K562 (cell line): ENCODE measurements around the gene RAD1. TPM values are rescaled to one million over a fixed set of nuclear protein-coding genes. Genes with fewer than 3 reads are reported as not detected.

ENCODE experiments used
- ARID2 ChIP-seq: fragments of 450-650 bp; IDR thresholded peaks from 2 replicates; pipeline ENCODE4 v1.6.1; 2017; ENCODE audit warnings: antibody characterized with exemption, mild to moderate bottlenecking
- ASH1L ChIP-seq: fragments of 450-650 bp; IDR thresholded peaks from 2 replicates; pipeline ENCODE4 v1.6.1; 2018; ENCODE audit warnings: borderline replicate concordance, mild to moderate bottlenecking, low read depth; ENCODE audit not compliant: partially characterized antibody
- EP400 ChIP-seq: fragments of 450-650 bp; IDR thresholded peaks from 2 replicates; pipeline ENCODE4 v1.6.1; 2017; ENCODE audit warnings: antibody characterized with exemption, mild to moderate bottlenecking, moderate library complexity
- ESRRB ChIP-seq: fragments of 250-450 bp; sonication (Bioruptor Pico); IDR thresholded peaks from 2 replicates; pipeline ENCODE4 v1.5.0; 2020; ENCODE audit warnings: mild to moderate bottlenecking, moderate library complexity, borderline replicate concordance
- ILF3 ChIP-seq: fragments of 450-650 bp; IDR thresholded peaks from 2 replicates; pipeline ENCODE4 v1.6.1; 2018; ENCODE audit warnings: antibody characterized with exemption, mild to moderate bottlenecking, moderate library complexity, borderline replicate concordance
- KAT8 ChIP-seq: fragments of 450-650 bp; IDR thresholded peaks from 2 replicates; pipeline ENCODE4 v1.6.1; 2016; ENCODE audit warnings: low read depth, mild to moderate bottlenecking
- MCM7 ChIP-seq, 2 experiments: fragments of 450-650 bp; IDR thresholded peaks; 2 replicates each; pipeline ENCODE4 v1.6.1; 2016 to 2018
- MTA1 ChIP-seq: fragments of 450-650 bp; IDR thresholded peaks from 2 replicates; pipeline ENCODE4 v1.6.1; 2017; ENCODE audit warnings: borderline replicate concordance
- NFIC ChIP-seq: fragments of 450-650 bp; IDR thresholded peaks from 2 replicates; pipeline ENCODE4 v1.6.1; 2017; ENCODE audit warnings: mild to moderate bottlenecking, inconsistent platforms
- PML ChIP-seq: IDR thresholded peaks from 2 replicates; pipeline ENCODE4 v1.6.1; 2012; ENCODE audit warnings: low read length, inconsistent platforms
- RBM17 ChIP-seq: fragments of 200-400 bp; formaldehyde crosslinking; IDR thresholded peaks from 2 replicates; pipeline ENCODE4 v1.6.1; 2017; ENCODE audit warnings: low read depth, mild to moderate bottlenecking, low read length, borderline replicate concordance
- RBM22 ChIP-seq: fragments of 200-400 bp; formaldehyde crosslinking; IDR thresholded peaks from 2 replicates; pipeline ENCODE4 v1.6.1; 2018; ENCODE audit warnings: low read length, low read depth; ENCODE audit not compliant: poor library complexity, severe bottlenecking
- RUNX1 ChIP-seq: sonication (generic); IDR thresholded peaks from 2 replicates; pipeline ENCODE4 v1.6.1; 2016; ENCODE audit warnings: antibody characterized with exemption, low read depth
- SMARCA5 ChIP-seq: fragments of 450-650 bp; IDR thresholded peaks from 2 replicates; pipeline ENCODE4 v1.6.1; 2016
- SRSF1 ChIP-seq: fragments of 200-400 bp; formaldehyde crosslinking; IDR thresholded peaks from 2 replicates; pipeline ENCODE4 v1.6.1; 2017; ENCODE audit warnings: mild to moderate bottlenecking, low read depth, low read length, moderate library complexity
- SUPT5H ChIP-seq: fragments of 450-650 bp; IDR thresholded peaks from 2 replicates; pipeline ENCODE4 v1.6.1; 2016
- XRCC3 ChIP-seq: fragments of 450-650 bp; IDR thresholded peaks from 2 replicates; pipeline ENCODE4 v1.6.1; 2017; ENCODE audit warnings: mild to moderate bottlenecking, moderate library complexity
- ZNF589 ChIP-seq: fragments of 200-800 bp; sonication (Bioruptor generic); IDR thresholded peaks from 2 replicates; pipeline ENCODE4 v1.6.1; 2016; ENCODE audit warnings: low read depth, missing genetic modification characterization, missing compliant biosample characterization
- polyA plus RNA-seq, 8 experiments: library from polyadenylated mRNA; depleted of rRNA in 4 of 8; stranded (reverse) in 5 of 8; unstranded in 3 of 8; fragments of >200 nt; fragmentation: Nextera tagmentation in 2 of 8; fragmentation: Illumina TruSeq in 1 of 8; extraction: Ambion mirVana in 2 of 8; extraction: Trizol in 1 of 8; gene quantifications; 2 replicates each; pipeline versions ENCODE4 v1.2.1 to v1.2.3, GENCODE V29; 2011 to 2014; ENCODE audit warnings: inconsistent platforms in 1 of 8, missing spikeins in 1 of 8
- total RNA-seq, 7 experiments: library from RNA; depleted of rRNA in 6 of 7; stranded (reverse); fragments of >200 nt in 6 of 7; fragmentation: Illumina TruSeq in 2 of 7; extraction: Trizol in 2 of 7; gene quantifications; 2 replicates each; pipeline versions ENCODE4 v1.2.1 to v1.2.3, GENCODE V29; 2011 to 2021; ENCODE audit warnings: low replicate concordance in 1 of 7
- TF ChIP-seq, protein P1 (sequence below), 2 experiments: fragments of 450-650 bp; IDR thresholded peaks; 2 replicates each; pipeline ENCODE4 v1.6.1; 2016
- TF ChIP-seq, protein P2 (sequence below), 2 experiments: fragments of 450-650 bp in 1 of 2; IDR thresholded peaks; 2 replicates each; pipeline ENCODE4 v1.6.1; 2011 to 2017; ENCODE audit warnings: low read depth in 2 of 2, antibody characterized with exemption in 1 of 2, borderline replicate concordance in 1 of 2, low read length in 1 of 2, mild to moderate bottlenecking in 1 of 2, mixed read lengths in 1 of 2; ENCODE audit not compliant: control insufficient read depth in 1 of 2
- TF ChIP-seq, protein P3 (sequence below): fragments of 200-800 bp; sonication (Bioruptor generic); IDR thresholded peaks from 2 replicates; pipeline ENCODE4 v1.6.1; 2017; ENCODE audit warnings: missing genetic modification characterization, missing compliant biosample characterization
- TF ChIP-seq, protein P4 (sequence below): fragments of 250-450 bp; sonication (Bioruptor Pico); IDR thresholded peaks from 2 replicates; pipeline ENCODE4 v1.5.0; 2020; ENCODE audit warnings: mild to moderate bottlenecking, borderline replicate concordance

The RAD1 gene
- total and polyA plus RNA-seq, 9 of the 15 experiments (the other 6 are each of a cell fraction or from before 2014, with no cell fraction given), result 44.5 to 148 (median 60.8) TPM

DNA sequence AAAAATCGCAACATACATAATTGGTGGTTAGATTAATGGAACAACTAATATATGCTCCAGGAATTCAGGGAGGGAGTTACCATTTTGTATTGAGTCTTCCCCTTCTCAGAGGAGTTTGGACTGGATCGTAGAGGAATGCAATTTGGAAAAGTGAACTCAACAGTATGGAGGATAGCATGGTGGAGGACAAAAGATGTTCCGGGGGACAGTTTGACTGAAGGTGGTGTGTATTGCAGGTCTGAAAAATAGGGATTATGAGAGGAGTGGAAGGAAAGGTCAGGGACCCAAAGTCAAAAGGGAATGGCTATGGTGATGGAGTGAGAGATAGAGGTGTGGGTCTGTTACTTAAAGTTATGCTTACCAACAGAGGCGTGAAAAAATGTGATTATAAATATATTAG lies 15.6 kb upstream of the RAD1 start (continued):
- TF ChIP-seq EP400 (0 out of 2 replicates have a peak, but pooled peaks have one; percentile 5), PML (no peak), ESRRB (CRISPR knock-in tag) (no peak), RUNX1 (no peak), RBM22 (no peak), MCM7 (IDR thresholded peaks at IDR 0.05) (no peak), KAT8 (0 out of 2 replicates have a peak, but pooled peaks have one; percentile 18), ARID2 (peak; percentile 57; the same call in 1 of the 2 replicates), ASH1L (peak; percentile 40), SUPT5H (no peak), NFIC (no peak), SMARCA5 (0 out of 2 replicates have a peak, but pooled peaks have one; percentile 41), XRCC3 (no peak), ZNF589 (CRISPR knock-in tag) (no peak), MTA1 (peak; percentile 46; the same call in 1 of the 2 replicates), RBM17 (no peak), SRSF1 (no peak), ILF3 (no peak)
- TF ChIP-seq, protein P1, sequence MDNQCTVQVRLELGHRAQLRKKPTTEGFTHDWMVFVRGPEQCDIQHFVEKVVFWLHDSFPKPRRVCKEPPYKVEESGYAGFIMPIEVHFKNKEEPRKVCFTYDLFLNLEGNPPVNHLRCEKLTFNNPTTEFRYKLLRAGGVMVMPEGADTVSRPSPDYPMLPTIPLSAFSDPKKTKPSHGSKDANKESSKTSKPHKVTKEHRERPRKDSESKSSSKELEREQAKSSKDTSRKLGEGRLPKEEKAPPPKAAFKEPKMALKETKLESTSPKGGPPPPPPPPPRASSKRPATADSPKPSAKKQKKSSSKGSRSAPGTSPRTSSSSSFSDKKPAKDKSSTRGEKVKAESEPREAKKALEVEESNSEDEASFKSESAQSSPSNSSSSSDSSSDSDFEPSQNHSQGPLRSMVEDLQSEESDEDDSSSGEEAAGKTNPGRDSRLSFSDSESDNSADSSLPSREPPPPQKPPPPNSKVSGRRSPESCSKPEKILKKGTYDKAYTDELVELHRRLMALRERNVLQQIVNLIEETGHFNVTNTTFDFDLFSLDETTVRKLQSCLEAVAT (IDR thresholded peaks at IDR 0.05), result peak in 1 of 2 experiments; percentile 73; a peak in 1 of 4 replicates
- TF ChIP-seq, protein P2, sequence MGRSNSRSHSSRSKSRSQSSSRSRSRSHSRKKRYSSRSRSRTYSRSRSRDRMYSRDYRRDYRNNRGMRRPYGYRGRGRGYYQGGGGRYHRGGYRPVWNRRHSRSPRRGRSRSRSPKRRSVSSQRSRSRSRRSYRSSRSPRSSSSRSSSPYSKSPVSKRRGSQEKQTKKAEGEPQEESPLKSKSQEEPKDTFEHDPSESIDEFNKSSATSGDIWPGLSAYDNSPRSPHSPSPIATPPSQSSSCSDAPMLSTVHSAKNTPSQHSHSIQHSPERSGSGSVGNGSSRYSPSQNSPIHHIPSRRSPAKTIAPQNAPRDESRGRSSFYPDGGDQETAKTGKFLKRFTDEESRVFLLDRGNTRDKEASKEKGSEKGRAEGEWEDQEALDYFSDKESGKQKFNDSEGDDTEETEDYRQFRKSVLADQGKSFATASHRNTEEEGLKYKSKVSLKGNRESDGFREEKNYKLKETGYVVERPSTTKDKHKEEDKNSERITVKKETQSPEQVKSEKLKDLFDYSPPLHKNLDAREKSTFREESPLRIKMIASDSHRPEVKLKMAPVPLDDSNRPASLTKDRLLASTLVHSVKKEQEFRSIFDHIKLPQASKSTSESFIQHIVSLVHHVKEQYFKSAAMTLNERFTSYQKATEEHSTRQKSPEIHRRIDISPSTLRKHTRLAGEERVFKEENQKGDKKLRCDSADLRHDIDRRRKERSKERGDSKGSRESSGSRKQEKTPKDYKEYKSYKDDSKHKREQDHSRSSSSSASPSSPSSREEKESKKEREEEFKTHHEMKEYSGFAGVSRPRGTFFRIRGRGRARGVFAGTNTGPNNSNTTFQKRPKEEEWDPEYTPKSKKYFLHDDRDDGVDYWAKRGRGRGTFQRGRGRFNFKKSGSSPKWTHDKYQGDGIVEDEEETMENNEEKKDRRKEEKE (IDR thresholded peaks at IDR 0.05; ENCODE audit: borderline replicate concordance in 1 of 2, control insufficient read depth in 1 of 2, low read depth in 2 of 2, low read length in 1 of 2), result 0 out of 4 replicates have a peak, but pooled peaks of 1 of the 2 experiments have one; percentile 46
- TF ChIP-seq, protein P3, sequence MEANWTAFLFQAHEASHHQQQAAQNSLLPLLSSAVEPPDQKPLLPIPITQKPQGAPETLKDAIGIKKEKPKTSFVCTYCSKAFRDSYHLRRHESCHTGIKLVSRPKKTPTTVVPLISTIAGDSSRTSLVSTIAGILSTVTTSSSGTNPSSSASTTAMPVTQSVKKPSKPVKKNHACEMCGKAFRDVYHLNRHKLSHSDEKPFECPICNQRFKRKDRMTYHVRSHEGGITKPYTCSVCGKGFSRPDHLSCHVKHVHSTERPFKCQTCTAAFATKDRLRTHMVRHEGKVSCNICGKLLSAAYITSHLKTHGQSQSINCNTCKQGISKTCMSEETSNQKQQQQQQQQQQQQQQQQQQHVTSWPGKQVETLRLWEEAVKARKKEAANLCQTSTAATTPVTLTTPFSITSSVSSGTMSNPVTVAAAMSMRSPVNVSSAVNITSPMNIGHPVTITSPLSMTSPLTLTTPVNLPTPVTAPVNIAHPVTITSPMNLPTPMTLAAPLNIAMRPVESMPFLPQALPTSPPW (CRISPR knock-in tag), result no peak
- TF ChIP-seq, protein P4, sequence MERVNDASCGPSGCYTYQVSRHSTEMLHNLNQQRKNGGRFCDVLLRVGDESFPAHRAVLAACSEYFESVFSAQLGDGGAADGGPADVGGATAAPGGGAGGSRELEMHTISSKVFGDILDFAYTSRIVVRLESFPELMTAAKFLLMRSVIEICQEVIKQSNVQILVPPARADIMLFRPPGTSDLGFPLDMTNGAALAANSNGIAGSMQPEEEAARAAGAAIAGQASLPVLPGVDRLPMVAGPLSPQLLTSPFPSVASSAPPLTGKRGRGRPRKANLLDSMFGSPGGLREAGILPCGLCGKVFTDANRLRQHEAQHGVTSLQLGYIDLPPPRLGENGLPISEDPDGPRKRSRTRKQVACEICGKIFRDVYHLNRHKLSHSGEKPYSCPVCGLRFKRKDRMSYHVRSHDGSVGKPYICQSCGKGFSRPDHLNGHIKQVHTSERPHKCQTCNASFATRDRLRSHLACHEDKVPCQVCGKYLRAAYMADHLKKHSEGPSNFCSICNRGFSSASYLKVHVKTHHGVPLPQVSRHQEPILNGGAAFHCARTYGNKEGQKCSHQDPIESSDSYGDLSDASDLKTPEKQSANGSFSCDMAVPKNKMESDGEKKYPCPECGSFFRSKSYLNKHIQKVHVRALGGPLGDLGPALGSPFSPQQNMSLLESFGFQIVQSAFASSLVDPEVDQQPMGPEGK (CRISPR knock-in tag), result no peak
